ENCODE measurements around the gene EVA1B. TPM values are rescaled to one million over a fixed set of nuclear protein-coding genes. Genes with fewer than 3 reads are reported as not detected.
A peak's percentile ranks its signal among the peaks of the same experiment; 100 is the strongest.

Gene EVA1B
- total RNA-seq, 4 donors from 2014 or later, result 40.6 to 107 (median 52.4) TPM

- ATAC-seq (ENCODE audit: low FRiP score) (no peak), DNase-seq (ENCODE audit: low spot score) (no peak)
- no peak for TF ChIP-seq CTCF (IDR thresholded peaks at IDR 0.05)
These were observed 4.1 kb upstream of the EVA1B start for GRCh38 chr1:36327421-36328087.

DNA sequence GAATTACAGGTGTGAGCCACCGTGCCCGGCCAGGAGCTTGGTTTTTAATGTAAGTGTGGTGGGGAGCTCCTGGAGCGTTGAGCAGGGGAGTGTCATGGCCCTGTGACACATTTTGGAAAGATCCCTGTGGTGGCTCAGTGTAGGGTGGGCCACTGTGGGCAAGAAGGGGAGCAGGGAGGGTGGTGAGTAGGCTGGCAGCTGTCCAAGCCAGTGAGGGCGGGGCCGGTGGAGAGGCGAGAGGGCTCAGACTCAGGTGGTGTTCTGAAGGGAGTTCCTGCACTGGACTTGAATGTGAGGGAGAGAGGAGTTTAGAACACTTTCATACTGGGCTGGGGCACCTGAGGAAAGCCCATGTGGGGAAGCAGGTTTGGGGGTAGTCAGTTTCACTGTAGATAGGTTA is 3.1 kb upstream of the EVA1B start:
- ATAC-seq (ENCODE audit: low FRiP score), result no peak
- DNase-seq (ENCODE audit: low spot score), result no peak
- no peak for TF ChIP-seq CTCF (IDR thresholded peaks at IDR 0.05)

DNA sequence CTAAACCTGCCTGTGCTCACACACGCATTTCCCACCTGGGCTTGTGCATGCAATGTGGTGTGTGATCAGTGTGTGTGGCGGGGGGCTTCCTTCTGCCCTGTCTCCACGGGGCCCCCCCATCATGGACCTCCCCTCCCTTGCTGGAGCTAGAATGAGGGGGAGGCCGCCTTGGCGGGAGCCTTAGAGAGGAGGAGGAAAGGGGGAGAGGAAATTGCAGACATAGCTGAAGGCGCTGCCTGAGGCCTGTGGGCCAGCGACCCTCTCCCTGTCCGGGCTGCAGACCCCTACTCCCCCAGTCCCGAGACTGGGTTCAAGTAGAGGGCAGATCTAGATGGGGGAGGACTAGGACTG is 883 bp upstream of the EVA1B start:
- no peak for ATAC-seq (ENCODE audit: low FRiP score)
- TF ChIP-seq CTCF (IDR thresholded peaks at IDR 0.05), result no peak

DNA sequence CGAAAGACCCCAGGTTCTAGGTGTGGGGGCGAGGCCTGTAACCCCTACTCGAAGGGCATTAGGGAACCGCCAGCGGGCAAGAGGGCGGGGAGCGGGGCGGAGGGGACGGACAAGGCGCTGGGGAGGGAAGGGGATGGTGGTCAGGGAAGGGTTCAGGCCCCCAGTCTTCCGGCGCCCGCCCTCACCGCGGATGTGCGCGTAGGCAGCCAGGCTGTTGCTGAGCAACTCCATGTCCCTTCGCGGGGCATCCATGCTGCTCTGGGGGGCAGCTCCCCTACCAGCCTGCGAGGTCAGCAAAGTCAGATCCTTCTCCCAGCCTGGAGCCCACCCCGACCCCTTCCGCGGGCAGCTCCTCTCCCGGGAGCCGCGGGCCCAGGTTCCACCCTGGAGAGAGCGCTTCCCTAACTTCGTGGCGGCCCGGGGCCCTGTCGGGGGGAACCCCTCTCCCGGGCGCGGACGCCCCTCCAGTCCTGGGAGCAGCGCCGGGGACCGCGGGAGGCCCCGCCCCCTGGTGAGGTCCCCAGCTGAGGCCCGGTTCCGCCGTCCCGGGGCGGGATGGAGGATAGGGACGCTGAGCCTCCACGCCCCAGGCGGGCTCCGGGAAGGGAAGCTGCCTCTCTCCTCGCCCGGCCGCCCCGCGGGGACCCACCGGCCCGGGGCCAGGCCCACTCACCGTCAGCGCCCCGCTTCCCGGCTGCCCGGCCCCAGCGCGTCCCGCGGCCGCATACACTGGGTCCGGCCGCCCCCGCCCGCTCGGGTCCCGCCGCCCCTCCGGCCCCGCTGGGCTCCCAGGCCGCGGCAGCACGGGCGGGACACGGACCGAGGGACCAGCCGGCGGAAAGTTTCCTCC is 434 bp downstream of the EVA1B start:
- ATAC-seq (ENCODE audit: low FRiP score), result peak; percentile 55
- no peak for TF ChIP-seq CTCF (IDR thresholded peaks at IDR 0.05)
- no peak for DNase-seq (ENCODE audit: low spot score)

More for the DNA sequence above, 883 bp upstream of the EVA1B start:
- no peak for DNase-seq (ENCODE audit: low spot score)

DNA sequence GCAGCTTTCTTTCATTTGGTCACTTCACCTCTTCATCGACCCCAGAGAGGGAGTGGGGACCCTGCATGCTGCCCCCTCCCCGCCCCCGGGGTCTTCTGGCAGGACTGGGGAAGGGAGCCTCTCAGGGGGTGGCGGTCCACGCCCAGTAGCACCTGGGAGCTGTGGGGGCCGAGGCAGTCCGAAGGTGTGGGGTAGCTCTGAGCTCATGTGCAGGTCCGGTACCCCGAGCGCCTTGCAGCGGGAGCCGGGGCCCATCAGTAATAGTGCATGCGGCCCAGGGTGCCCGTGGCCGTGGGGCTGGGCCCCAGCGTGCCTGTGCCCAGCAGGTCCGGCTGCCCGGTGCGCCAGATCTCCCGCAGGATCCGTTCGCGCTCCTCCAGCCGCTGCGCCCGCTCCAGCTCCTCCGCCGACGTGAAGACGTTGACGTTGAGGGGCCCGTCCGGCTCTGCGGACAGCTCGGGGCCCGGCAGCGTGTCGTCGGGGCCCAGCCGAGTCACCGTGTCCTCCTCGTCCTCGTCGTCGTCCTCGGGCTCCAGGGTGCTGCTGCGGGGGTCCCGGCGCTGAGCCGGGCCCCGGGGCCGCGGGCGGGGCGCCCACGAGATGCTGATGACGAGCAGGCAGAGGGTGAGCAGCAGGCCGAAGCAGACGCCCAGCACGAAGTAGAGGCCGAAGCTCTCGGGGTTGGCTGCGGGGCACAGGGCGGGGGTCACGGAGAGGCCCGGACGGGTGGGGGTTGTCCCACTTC is 1.2 kb downstream of the EVA1B start:
- no peak for DNase-seq (ENCODE audit: low spot score)
- no peak for ATAC-seq (ENCODE audit: low FRiP score)
- no peak for TF ChIP-seq CTCF (IDR thresholded peaks at IDR 0.05)

GRCh38 chr1:36321119-36321951 is 2.1 kb downstream of the EVA1B start:
- DNase-seq (ENCODE audit: low spot score) (no peak), ATAC-seq (ENCODE audit: low FRiP score) (peak; percentile 21)
- TF ChIP-seq CTCF (IDR thresholded peaks at IDR 0.05), result no peak
